22Rv1 (cell line): ENCODE data around the gene MTMR11.

Experiments
- CTCF ChIP-seq: fragments of 450-650 bp; IDR thresholded peaks from 2 replicates; pipeline ENCODE4 v1.5.1; 2017; ENCODE audit warnings: mild to moderate bottlenecking
- ZFX ChIP-seq: fragments of 450-650 bp; IDR thresholded peaks from 2 replicates; pipeline ENCODE4 v1.6.1; 2017; ENCODE audit warnings: antibody characterized with exemption, borderline replicate concordance

DNA sequence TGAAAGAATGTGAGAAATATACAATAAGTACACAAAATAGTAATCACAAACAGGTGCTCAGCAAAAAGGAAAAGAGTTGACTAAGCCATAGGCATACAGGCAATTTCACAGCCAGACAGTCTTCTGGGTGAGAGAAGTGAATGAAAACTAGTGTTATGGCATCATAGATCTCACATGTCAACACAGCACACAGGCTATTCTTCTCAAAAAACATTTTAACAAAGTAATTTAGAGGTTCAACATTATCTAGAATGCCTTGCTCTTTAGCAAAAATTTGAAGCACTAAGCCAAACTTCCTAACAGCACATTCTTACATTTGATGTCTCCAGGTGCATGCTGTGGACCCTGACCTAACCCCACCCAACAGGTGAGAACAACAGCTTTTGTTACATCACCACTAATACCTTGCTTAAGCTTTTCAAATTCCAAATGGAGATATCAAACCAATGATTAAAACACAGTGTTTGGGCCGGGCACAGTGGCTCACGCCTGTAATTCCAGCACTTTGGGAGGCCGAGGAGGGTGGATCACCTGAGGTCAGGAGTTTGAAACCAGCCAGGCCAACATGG, 43.4 kb upstream of the MTMR11 start:
- TF ChIP-seq CTCF = no peak
- TF ChIP-seq ZFX = no peak
